Astrocyte (in vitro differentiated cells and primary cell): ENCODE data around the gene NDUFS3.

ENCODE experiments used
- CTCF ChIP-seq: IDR thresholded peaks from 2 replicates; pipeline ENCODE4 v1.5.1; 2011; ENCODE audit warnings: low read depth, mild to moderate bottlenecking, inconsistent platforms, low read length, moderate library complexity; ENCODE audit not compliant: insufficient read depth
- EZH2 ChIP-seq: IDR thresholded peaks from 2 replicates; pipeline ENCODE4 v1.6.1; 2012; ENCODE audit warnings: mild to moderate bottlenecking, low read length, inconsistent platforms; ENCODE audit not compliant: insufficient read depth

GRCh38 chr11:47589977-47590861 lies 11.3 kb downstream of the NDUFS3 start:
- TF ChIP-seq EZH2 (peak; percentile 71), CTCF (no peak)
